Superior temporal gyrus (tissue), 1 donor: ENCODE measurements around the gene S100A5.
"Not testable (repeated sequence)": the region's sequence is repeated elsewhere in the genome, so short reads cannot be mapped to it uniquely, and the experiment has no call there.

Experiments
- DNase-seq: peaks from one replicate; pipeline ENCODE4 v3.0.0-alpha.2; 2016; ENCODE audit errors: extremely low spot score

S100A5 gene

GRCh38 chr1:153533689-153534201 lies 7.0 kb downstream of the S100A5 start:
- peak; percentile 28 for DNase-seq

- DNase-seq, result peak; percentile 84
Observed at GRCh38 chr1:153532769-153533599, 7.8 kb downstream of the S100A5 start.

- DNase-seq, result no peak
Observed at GRCh38 chr1:153532181-153532580, 8.6 kb downstream of the S100A5 start.

- DNase-seq, result no peak
Observed at GRCh38 chr1:153531638-153532037, 9.1 kb downstream of the S100A5 start.

DNA sequence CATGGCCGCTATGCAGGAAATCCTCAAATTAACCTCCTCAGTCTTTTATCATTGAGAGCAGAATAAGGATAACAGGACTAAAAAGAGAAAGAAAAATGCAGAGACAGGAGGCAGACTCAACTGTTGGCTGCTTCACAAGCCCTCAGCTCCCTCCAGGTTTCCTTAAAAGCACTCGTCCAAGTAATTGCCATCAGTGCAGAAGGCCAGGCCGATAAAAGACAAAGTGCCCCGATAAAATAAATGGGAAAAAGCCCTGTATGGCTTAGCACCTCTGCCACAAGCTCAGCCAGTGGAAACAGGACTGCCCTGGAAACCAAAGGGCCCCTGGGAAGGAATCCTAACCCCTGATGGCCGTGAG lies 13.1 kb downstream of the S100A5 start:
- no peak for DNase-seq

DNA sequence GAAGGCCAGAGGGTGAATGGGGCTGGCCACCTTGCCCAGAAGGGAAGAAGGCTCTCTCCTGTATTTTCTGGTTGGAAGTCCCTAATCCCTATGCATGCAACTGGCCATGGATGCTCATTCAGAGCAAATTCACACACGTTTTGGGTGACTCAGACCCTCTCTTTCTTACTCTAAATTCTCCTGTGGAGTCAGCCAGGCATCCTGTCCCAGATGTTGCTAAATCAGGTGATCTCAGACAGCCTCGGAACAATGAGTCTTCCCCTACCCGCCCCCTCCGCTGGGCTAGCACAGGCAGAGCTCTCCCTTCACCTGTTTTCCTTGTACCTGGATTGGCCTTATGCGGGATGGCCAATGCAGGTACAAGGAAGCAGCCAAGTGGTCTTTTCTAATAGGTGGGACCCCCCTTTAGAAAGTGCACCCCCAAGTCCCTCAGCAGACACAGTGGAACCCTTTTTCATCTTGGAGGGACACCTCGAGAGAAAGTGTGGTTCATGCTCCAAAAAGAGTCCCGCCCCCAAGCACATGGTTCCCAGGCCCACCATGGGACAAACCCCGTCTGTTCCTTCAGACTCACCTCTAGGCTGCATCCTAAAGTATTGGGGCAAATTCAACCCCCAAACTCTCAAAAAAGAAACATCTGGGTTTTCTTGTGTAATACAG lies 13.6 kb downstream of the S100A5 start:
- no peak for DNase-seq

- no peak for DNase-seq
Observed at GRCh38 chr1:153526132-153526543, 14.6 kb downstream of the S100A5 start.

GRCh38 chr1:153525088-153525728 lies 15.5 kb downstream of the S100A5 start:
- no peak for DNase-seq

GRCh38 chr1:153522353-153523048 lies 18.2 kb downstream of the S100A5 start:
- DNase-seq, result not testable (repeated sequence)

DNA sequence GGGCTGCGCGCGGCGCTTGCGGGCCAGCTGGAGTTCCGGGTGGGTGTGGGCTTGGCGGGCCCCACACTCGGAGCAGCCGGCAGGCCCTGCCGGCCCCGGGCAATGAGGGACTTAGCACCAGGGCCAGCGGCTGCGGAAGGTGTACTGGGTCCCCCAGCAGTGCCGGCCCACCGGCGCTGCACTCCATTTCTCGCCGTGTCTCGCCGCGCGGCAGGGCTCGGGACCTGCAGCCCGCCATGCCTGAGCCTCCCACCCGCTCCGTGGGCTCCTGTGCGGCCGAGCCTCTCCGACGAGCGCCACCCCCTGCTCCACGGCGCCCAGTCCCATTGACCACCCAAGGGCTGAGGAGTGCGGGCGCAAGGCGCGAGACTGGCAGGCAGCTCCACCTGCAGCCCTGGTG lies 18.9 kb downstream of the S100A5 start:
- not testable (repeated sequence) for DNase-seq

- no peak for DNase-seq
Observed at GRCh38 chr1:153520818-153521476, 19.8 kb downstream of the S100A5 start.

GRCh38 chr1:153520137-153520691 lies 20.5 kb downstream of the S100A5 start:
- not testable (repeated sequence) for DNase-seq

GRCh38 chr1:153519242-153519641 lies 21.5 kb downstream of the S100A5 start:
- no peak for DNase-seq

DNA sequence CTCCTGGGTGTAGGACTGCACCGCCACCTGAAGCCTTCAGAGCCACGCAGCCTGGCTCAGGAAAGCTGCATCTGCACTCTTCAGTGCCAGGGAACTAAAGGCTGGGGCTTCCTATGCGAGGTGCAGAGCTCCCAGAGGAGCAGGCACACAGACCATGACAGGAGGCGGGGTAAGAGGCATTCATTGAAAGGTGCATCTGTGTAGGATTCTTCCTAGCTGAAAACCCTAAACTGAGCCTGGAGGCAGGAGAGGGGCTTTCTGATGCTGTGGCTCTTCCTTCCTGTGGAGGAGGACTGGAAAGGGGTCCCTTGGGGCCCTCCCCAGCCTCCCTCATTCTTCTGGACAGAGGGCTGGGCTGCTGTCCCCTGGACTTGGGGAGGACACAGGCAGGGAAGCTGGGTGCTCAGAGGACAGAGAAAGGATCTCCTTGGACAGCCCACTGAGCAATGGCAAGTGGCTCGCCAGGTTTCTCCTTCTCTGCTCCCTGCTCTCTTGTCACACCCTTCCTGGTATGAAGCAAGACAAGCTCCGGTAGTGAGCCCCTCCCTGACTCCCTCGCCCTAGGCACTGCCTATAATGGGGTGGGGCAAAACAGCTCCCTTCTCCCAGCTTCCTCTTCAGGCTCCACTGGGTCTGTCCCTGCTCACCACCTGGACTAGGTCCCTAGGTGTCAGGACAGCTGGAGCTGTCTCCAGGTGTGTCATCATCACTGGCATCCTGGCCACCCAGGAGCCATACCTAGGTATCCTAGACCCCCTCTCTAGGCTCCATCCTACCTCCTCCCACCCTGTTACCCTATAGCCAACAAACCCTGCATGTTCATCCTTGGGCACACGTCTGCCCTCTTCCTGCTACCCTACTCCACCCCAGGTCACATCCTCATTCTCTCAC lies 25.0 kb downstream of the S100A5 start:
- no peak for DNase-seq

DNA sequence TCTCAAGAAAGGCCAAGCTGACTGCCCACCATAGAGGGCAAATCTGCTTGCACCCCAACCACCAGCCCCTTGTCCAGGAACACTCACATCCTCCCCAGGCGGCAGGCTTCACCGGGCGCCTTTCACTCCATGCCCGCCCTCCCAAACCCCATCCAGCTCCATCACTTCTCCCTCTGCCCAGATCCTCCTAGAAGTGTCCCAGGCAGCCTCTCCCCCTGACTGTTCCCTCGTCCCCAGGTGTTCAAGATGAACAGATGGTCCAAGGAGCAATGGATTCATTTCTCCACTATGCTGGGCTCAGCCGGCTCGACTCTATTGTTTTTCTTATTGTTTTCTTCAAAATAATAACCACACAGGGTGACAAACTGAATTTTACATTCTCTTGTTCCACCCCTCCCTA lies 27.1 kb downstream of the S100A5 start:
- no peak for DNase-seq

DNA sequence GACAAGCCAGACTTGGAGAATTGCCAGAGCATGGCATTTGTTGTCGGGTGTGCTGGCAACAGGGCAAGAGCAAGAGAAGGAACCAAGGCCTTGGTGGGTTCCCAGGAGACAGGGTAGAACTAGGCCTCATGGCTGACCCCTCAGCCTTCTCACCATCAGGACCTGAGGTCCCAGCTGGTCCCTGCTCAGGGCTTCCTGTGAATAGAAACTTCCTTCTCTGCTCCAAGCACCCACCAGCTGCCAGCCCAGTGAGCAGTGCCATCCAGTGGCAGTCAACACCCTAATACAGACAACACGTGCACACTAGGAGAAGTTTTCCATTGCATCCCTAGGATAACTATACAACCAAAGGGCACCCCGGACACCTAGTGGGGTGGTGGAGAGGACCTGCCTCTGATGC lies 27.7 kb downstream of the S100A5 start:
- DNase-seq, result no peak

- DNase-seq, result peak; percentile 79
Observed at GRCh38 chr1:153510984-153511410, 29.7 kb downstream of the S100A5 start.

GRCh38 chr1:153509729-153510354 lies 30.9 kb downstream of the S100A5 start:
- no peak for DNase-seq

- no peak for DNase-seq
Observed at GRCh38 chr1:153509036-153509435, 31.7 kb downstream of the S100A5 start.
